NB4 (cell line): ENCODE results near the gene CNBD2.

Experiments used
- CTCF ChIP-seq: IDR thresholded peaks from one replicate; pipeline ENCODE4 v1.5.1; 2012; ENCODE audit warnings: low read depth, low read length
- MAX ChIP-seq: IDR thresholded peaks from 2 replicates; pipeline ENCODE4 v1.6.1; 2011; ENCODE audit warnings: low read depth, low read length
- MYC ChIP-seq: IDR thresholded peaks from 2 replicates; pipeline ENCODE4 v1.6.1; 2011; ENCODE audit warnings: low read depth, low read length
- POLR2A ChIP-seq: IDR thresholded peaks from 2 replicates; pipeline ENCODE4 v1.6.1; 2011; ENCODE audit warnings: mild to moderate bottlenecking; ENCODE audit not compliant: insufficient read length; ENCODE audit errors: extremely low read depth

GRCh38 chr20:36063916-36064657 lies 95.7 kb downstream of the CNBD2 start:
- TF ChIP-seq CTCF (no peak), POLR2A (no peak), MAX (no peak), MYC (no peak)
